Measurements from ENCODE around the gene SLC49A4. TPM values are rescaled to one million over a fixed set of nuclear protein-coding genes. Genes with fewer than 3 reads are reported as not detected.

The SLC49A4 gene
- total RNA-seq, 1 donor = 30.0 TPM

DNA sequence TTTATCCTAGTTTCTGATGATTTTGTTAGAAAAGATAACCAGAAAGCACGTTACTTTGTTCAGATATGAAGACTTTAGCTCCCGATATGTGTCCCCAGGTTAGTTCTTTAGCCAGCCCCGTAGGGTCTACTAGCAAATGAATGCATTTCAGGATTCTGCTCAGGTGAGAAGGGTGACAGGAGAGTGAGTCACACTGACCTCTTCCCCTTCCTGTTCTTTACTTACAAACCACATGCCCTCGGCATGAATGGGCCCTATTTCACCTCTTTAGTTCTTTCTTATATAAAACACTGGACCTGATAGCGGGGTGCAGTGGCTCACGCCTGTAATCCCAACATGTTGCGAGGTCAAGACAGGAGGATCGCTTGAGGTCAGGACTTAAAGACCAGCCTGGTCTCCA is 98.4 kb downstream of the SLC49A4 start:
- TF ChIP-seq CTCF (IDR thresholded peaks at IDR 0.05; ENCODE audit: insufficient read depth, low read length) = no peak
- no peak for DNase-seq (ENCODE audit: low read depth)
- no peak overlapping the region for H3K4me3 ChIP-seq (ENCODE audit: low read depth, low read length)

- DNase-seq (ENCODE audit: low read depth) = peak; percentile 35
- no peak overlapping the region for H3K4me3 ChIP-seq (ENCODE audit: low read depth, low read length)
- TF ChIP-seq CTCF (IDR thresholded peaks at IDR 0.05; ENCODE audit: insufficient read depth, low read length) = no peak
Measured at GRCh38 chr3:122893754-122894668, 99.1 kb downstream of the SLC49A4 start.

- TF ChIP-seq CTCF (IDR thresholded peaks at IDR 0.05; ENCODE audit: insufficient read depth, low read length) = no peak
- DNase-seq (ENCODE audit: low read depth) = peak; percentile 16
- H3K4me3 ChIP-seq (ENCODE audit: low read depth, low read length) = no peak overlapping the region
Measured at GRCh38 chr3:122898298-122898697, 103.4 kb downstream of the SLC49A4 start.

- TF ChIP-seq CTCF (IDR thresholded peaks at IDR 0.05; ENCODE audit: insufficient read depth, low read length) = no peak
- peak; percentile 4 for DNase-seq (ENCODE audit: low read depth)
- no peak overlapping the region for H3K4me3 ChIP-seq (ENCODE audit: low read depth, low read length)
Measured at GRCh38 chr3:122902326-122902725, 107.5 kb downstream of the SLC49A4 start.

DNA sequence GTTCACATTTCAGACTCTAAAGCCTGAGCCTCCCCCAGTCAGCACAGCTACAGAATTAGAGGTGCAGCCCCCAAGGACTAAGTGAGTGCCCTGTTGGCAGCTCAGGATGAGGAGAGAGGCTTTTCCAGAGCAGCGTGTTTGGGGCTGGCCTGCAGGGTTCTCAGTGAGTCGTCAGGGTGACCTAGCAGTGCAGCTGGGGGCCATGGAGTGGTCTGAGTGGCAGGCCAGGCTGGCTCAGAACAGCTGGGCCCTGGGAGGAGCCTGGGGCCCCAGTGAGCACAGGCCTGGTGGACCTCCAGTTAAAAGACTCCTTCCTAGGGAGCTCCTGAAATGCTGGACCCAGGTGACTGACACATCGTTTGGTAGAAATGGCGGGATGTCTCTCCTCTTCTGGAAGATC is 108.3 kb downstream of the SLC49A4 start:
- no peak overlapping the region for H3K4me3 ChIP-seq (ENCODE audit: low read depth, low read length)
- no peak for TF ChIP-seq CTCF (IDR thresholded peaks at IDR 0.05; ENCODE audit: insufficient read depth, low read length)
- DNase-seq (ENCODE audit: low read depth) = no peak

GRCh38 chr3:122907471-122907870 is 112.6 kb downstream of the SLC49A4 start:
- DNase-seq (ENCODE audit: low read depth) = no peak
- no peak overlapping the region for H3K4me3 ChIP-seq (ENCODE audit: low read depth, low read length)
- TF ChIP-seq CTCF (IDR thresholded peaks at IDR 0.05; ENCODE audit: insufficient read depth, low read length) = no peak

Measured in fibroblast of the aortic adventitia (primary cell).